ENCODE data around the gene GRIK2.

GRIK2 gene

DNA sequence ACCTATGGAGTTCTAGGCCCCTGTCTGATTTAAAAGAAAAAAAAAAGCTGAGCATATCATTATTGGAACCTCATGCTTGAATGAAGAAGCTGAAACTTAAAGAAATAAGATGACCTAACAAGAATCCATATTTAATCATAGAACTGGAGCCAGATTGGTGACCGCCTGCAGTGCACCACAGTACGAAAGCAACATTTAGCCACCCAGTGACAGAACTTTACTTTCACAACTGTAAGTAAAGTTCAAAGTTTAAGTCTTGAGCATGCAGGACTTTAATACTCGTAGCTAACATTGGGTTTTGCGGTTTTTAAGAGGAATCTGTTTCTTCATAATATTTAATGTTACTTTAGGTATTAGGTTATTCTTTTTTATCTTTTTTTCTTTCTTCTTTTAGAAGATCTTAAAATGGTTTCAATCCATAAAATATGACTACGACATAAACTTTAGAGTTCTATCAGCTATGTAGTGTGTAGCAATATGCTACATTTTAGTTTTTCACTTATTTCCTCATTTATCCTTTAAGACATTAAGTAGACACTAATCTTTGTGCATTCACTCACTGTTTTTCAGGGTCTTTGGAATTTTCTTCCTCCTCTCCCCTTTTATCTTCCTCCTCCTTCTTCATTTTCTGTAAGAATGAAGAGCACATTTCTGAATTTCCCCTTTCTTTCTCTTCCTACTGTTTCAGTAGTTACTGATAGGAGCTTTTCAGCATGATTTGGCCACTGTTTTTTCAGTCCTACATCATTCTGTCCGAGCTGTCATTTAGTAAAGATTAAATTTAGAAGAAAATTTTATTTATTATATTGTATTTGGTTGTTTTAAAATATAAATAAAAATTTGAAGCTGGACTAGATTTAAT is 514.1 kb downstream of the GRIK2 start:
- in situ Hi-C loops (cut with HindIII; ENCODE audit: low pct_ligation_motif_present, low sequenced_read_pairs), result no loop called here

DNA sequence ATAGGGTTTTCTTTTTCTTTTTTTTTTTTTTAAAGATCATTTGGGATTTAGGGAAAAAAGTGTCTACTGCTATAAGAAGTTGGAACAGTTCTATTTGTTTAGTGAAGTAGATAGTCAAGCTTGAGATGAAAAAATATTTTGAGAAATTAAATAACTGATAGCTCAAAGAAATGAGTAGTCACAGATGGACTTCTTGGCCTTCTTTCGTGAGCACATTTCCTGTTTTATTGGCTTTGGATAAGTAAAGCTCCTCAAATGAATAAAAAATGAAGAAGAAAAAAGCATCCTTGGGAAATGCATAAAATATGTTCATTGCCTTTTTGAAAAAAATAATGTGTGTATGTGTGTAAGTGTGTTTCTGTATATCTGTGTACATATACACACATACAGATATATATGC is 515.9 kb downstream of the GRIK2 start:
- in situ Hi-C loops (cut with HindIII; ENCODE audit: low pct_ligation_motif_present, low sequenced_read_pairs), result no loop called here
- no peak for DNase-seq
- Histone ChIP-seq H3K27ac (no peak overlapping the region), H3K27me3 (replicated peaks) (no peaks in the 10 kb centered on the region), H3K4me3 (ENCODE audit: low read depth, low read length) (no peak overlapping the region), H3K36me3 (replicated peaks) (no peaks in the 10 kb centered on the region)
- TF ChIP-seq, protein P1, sequence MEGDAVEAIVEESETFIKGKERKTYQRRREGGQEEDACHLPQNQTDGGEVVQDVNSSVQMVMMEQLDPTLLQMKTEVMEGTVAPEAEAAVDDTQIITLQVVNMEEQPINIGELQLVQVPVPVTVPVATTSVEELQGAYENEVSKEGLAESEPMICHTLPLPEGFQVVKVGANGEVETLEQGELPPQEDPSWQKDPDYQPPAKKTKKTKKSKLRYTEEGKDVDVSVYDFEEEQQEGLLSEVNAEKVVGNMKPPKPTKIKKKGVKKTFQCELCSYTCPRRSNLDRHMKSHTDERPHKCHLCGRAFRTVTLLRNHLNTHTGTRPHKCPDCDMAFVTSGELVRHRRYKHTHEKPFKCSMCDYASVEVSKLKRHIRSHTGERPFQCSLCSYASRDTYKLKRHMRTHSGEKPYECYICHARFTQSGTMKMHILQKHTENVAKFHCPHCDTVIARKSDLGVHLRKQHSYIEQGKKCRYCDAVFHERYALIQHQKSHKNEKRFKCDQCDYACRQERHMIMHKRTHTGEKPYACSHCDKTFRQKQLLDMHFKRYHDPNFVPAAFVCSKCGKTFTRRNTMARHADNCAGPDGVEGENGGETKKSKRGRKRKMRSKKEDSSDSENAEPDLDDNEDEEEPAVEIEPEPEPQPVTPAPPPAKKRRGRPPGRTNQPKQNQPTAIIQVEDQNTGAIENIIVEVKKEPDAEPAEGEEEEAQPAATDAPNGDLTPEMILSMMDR (IDR thresholded peaks at IDR 0.05; ENCODE audit: low read depth, low read length, missing control alignments), result no peak

More for the DNA sequence above, 514.1 kb downstream of the GRIK2 start:
- no peaks in the 10 kb centered on the region for H3K36me3 ChIP-seq (replicated peaks)
- no peak overlapping the region for H3K4me3 ChIP-seq (ENCODE audit: low read depth, low read length)
- H3K27ac ChIP-seq, result no peak overlapping the region
- DNase-seq, result no peak
- TF ChIP-seq, protein P1 (IDR thresholded peaks at IDR 0.05; ENCODE audit: low read depth, low read length, missing control alignments), result no peak
- no peaks in the 10 kb centered on the region for H3K27me3 ChIP-seq (replicated peaks)

DNA sequence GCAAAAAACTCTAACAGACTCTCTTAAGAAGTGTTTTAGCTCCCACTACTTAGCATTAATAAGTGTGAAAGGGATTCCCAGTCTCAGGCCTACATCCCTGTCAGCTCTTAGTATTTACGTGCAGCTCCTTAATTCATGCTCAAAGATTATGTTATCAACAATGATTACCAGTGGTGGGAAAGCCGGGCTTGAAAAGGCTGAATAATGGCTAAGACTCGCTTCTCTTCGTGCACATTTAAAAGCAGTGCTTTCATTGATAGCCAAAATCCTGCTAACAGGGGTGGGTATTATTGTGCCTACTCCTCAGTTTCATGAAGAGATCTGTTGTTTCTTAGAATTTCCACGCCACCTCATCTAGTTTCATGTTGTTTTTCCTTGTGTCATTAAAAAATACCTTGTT is 518.8 kb downstream of the GRIK2 start:
- TF ChIP-seq, protein P1 (IDR thresholded peaks at IDR 0.05; ENCODE audit: low read depth, low read length, missing control alignments), result no peak
- DNase-seq, result no peak
- H3K27me3 ChIP-seq (replicated peaks), result no peaks in the 10 kb centered on the region
- in situ Hi-C loops (cut with HindIII; ENCODE audit: low pct_ligation_motif_present, low sequenced_read_pairs), result no loop called here
- H3K36me3 ChIP-seq (replicated peaks), result no peaks in the 10 kb centered on the region
- H3K4me3 ChIP-seq (ENCODE audit: low read depth, low read length), result no peak overlapping the region
- no peak overlapping the region for H3K27ac ChIP-seq

- in situ Hi-C loops (cut with HindIII; ENCODE audit: low pct_ligation_motif_present, low sequenced_read_pairs), result no loop called here
- Histone ChIP-seq H3K27ac (no peak overlapping the region), H3K36me3 (replicated peaks) (no peaks in the 10 kb centered on the region), H3K4me3 (ENCODE audit: low read depth, low read length) (no peak overlapping the region), H3K27me3 (replicated peaks) (no peaks in the 10 kb centered on the region)
- no peak for DNase-seq
- TF ChIP-seq, protein P1 (IDR thresholded peaks at IDR 0.05; ENCODE audit: low read depth, low read length, missing control alignments), result no peak
Observed at GRCh38 chr6:101918471-101918870, 525.0 kb downstream of the GRIK2 start.

GRCh38 chr6:101921829-101922450 is 528.4 kb downstream of the GRIK2 start:
- no peaks in the 10 kb centered on the region for H3K36me3 ChIP-seq (replicated peaks)
- in situ Hi-C loops (cut with HindIII; ENCODE audit: low pct_ligation_motif_present, low sequenced_read_pairs), result no loop called here
- H3K4me3 ChIP-seq (ENCODE audit: low read depth, low read length), result no peak overlapping the region
- no peak for DNase-seq
- TF ChIP-seq, protein P1 (IDR thresholded peaks at IDR 0.05; ENCODE audit: low read depth, low read length, missing control alignments), result no peak
- no peaks in the 10 kb centered on the region for H3K27me3 ChIP-seq (replicated peaks)
- H3K27ac ChIP-seq, result no peak overlapping the region

Data from brain microvascular endothelial cell (primary cell).